ENCODE measurements around the gene C14orf39.
"Not testable (repeated sequence)": the region's sequence is repeated elsewhere in the genome, so short reads cannot be mapped to it uniquely, and the experiment has no call there.

C14orf39 gene

GRCh38 chr14:60488175-60488574, 2.3 kb upstream of the C14orf39 start:
- DNase-seq (ENCODE audit: low spot score): no peak

- no peak for DNase-seq (ENCODE audit: low spot score)
Measured at GRCh38 chr14:60487211-60487610, 1.3 kb upstream of the C14orf39 start.

- DNase-seq (ENCODE audit: low spot score): no peak
Measured at GRCh38 chr14:60485057-60485597, 736 bp downstream of the C14orf39 start.

GRCh38 chr14:60482743-60483142, 3.1 kb downstream of the C14orf39 start:
- DNase-seq (ENCODE audit: low spot score): no peak

- not testable (repeated sequence) for DNase-seq (ENCODE audit: low spot score)
Measured at GRCh38 chr14:60480248-60480647, 5.6 kb downstream of the C14orf39 start.

- no peak for DNase-seq (ENCODE audit: low spot score)
Measured at GRCh38 chr14:60455875-60456274, 30.0 kb downstream of the C14orf39 start.

- no peak for DNase-seq (ENCODE audit: low spot score)
Measured at GRCh38 chr14:60430276-60430675, 55.6 kb downstream of the C14orf39 start.

GRCh38 chr14:60420050-60420449, 65.8 kb downstream of the C14orf39 start:
- no peak for DNase-seq (ENCODE audit: low spot score)

GRCh38 chr14:60397550-60397949, 88.3 kb downstream of the C14orf39 start:
- not testable (repeated sequence) for DNase-seq (ENCODE audit: low spot score)

GRCh38 chr14:60396718-60397343, 89.0 kb downstream of the C14orf39 start:
- DNase-seq (ENCODE audit: low spot score): no peak
